ENCODE data around the gene GARRE1.
"Not testable (repeated sequence)": the region's sequence is repeated elsewhere in the genome, so short reads cannot be mapped to it uniquely, and the experiment has no call there.

DNA sequence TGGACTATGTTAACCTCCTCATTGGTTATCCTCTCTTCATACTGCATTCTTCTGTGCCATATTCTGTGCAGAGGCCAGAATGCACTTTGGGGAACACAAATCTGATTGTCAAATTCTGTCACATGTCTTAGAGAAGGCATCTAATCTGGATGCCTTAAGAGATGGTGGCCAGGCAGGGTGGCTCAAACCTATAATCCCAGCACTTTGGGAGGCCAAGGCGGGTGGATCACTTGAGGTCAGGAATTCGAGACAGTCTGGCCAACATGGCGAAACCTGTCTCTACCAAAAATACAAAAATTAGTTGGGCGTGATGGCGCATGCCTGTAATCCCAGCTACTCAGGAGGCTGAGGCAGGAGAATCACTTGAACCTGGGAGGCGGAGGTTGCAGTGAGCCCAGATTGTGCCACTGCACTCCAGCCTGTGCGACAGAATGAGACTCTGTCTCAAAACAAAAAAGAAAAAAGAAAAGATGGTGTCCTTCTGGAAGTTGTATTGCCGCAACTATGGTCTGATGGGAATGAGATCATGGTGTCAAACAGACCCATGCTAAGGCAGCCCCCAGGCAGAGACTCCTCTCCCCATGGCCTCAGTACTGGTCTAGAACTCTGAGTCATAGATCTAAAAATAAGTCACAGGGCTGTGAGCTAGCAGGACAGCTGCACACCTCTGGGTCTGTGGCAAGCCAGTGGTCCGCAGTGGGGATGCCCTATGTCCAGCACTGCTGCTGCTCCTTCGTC, 11.0 kb upstream of the GARRE1 start:
- TF ChIP-seq, protein P1, sequence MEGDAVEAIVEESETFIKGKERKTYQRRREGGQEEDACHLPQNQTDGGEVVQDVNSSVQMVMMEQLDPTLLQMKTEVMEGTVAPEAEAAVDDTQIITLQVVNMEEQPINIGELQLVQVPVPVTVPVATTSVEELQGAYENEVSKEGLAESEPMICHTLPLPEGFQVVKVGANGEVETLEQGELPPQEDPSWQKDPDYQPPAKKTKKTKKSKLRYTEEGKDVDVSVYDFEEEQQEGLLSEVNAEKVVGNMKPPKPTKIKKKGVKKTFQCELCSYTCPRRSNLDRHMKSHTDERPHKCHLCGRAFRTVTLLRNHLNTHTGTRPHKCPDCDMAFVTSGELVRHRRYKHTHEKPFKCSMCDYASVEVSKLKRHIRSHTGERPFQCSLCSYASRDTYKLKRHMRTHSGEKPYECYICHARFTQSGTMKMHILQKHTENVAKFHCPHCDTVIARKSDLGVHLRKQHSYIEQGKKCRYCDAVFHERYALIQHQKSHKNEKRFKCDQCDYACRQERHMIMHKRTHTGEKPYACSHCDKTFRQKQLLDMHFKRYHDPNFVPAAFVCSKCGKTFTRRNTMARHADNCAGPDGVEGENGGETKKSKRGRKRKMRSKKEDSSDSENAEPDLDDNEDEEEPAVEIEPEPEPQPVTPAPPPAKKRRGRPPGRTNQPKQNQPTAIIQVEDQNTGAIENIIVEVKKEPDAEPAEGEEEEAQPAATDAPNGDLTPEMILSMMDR (IDR thresholded peaks at IDR 0.05) = not testable (repeated sequence)
- TF ChIP-seq POLR2A (IDR thresholded peaks at IDR 0.05) = not testable (repeated sequence)

Measured in esophagus squamous epithelium (tissue), 4 donors.